HepG2 (cell line): ENCODE results near the gene GALP.

Experiments used
- CEBPB ChIP-seq: IDR thresholded peaks from 2 replicates; pipeline ENCODE4 v1.6.1; 2011; ENCODE audit warnings: low read depth, low read length, improper control_type of control experiment, borderline replicate concordance
- ZNF225 ChIP-seq: sonication (generic); formaldehyde crosslinking; IDR thresholded peaks from 2 replicates; pipeline ENCODE4 v1.4.0; 2020; ENCODE audit warnings: mild to moderate bottlenecking, missing genetic modification reagents
- ZNF737 ChIP-seq: sonication (generic); formaldehyde crosslinking; IDR thresholded peaks from 2 replicates; pipeline ENCODE4 v1.5.0; 2020; ENCODE audit warnings: missing genetic modification reagents, mild to moderate bottlenecking, borderline replicate concordance
- TF ChIP-seq, protein P1 (sequence below): sonication (generic); formaldehyde crosslinking; IDR thresholded peaks from 2 replicates; pipeline ENCODE4 v1.5.0; 2020; ENCODE audit warnings: mild to moderate bottlenecking, missing genetic modification reagents, moderate library complexity

DNA sequence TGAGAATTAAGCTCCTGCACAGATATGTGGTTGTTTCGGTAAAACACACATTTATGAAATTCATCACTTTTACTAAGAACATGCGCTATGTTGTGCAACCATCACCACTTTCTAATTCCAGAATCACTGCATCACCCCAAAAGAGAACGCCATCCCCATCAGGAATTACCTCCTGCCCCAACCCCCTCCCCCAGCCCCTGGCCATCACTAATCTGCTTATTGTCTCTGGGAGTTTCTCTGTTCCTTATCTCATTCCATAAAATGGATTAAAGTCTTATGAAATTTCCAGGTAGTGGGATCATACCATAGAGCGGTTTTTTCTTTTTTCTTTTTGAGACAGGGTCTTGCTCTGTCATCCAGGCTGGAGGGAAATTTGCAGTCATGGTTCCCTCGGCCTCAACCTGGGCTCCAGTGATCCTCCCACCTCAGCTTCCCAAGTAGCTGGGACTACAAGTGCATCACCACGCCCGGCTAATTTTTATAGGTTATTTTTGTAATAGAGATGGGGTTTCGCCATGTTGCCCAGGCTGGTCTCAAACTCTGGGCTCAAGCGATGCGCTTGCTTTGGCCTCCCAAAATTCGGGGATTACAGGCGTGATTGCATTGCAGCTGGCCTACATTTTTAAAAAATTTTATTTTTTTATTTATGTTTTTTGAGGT lies 18.3 kb downstream of the GALP start:
- TF ChIP-seq ZNF225 (CRISPR knock-in tag) (no peak), ZNF737 (CRISPR knock-in tag) (no peak), CEBPB (no peak)
- TF ChIP-seq, protein P1, sequence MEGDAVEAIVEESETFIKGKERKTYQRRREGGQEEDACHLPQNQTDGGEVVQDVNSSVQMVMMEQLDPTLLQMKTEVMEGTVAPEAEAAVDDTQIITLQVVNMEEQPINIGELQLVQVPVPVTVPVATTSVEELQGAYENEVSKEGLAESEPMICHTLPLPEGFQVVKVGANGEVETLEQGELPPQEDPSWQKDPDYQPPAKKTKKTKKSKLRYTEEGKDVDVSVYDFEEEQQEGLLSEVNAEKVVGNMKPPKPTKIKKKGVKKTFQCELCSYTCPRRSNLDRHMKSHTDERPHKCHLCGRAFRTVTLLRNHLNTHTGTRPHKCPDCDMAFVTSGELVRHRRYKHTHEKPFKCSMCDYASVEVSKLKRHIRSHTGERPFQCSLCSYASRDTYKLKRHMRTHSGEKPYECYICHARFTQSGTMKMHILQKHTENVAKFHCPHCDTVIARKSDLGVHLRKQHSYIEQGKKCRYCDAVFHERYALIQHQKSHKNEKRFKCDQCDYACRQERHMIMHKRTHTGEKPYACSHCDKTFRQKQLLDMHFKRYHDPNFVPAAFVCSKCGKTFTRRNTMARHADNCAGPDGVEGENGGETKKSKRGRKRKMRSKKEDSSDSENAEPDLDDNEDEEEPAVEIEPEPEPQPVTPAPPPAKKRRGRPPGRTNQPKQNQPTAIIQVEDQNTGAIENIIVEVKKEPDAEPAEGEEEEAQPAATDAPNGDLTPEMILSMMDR = no peak
